Uterus (tissue), 2 donors: ENCODE data around the gene ZMYND8.

Source experiments
- POLR2A ChIP-seq, 2 donors: fragments of 450-650 bp; IDR thresholded peaks; one replicate each; pipeline ENCODE4 v1.6.1; 2016; ENCODE audit warnings: antibody characterized with exemption in 2 of 2, mild to moderate bottlenecking in 1 of 2, moderate library complexity in 1 of 2
- TF ChIP-seq, protein P1 (sequence below), 4 experiments: fragments of 200-600 bp in 2 of 4; fragments of 450-650 bp in 2 of 4; sonication (generic) in 2 of 4; IDR thresholded peaks; one replicate each; pipeline ENCODE4 v1.5.1; 2016 to 2019; ENCODE audit warnings: antibody characterized with exemption in 4 of 4, mild to moderate bottlenecking in 2 of 4, moderate library complexity in 1 of 4

DNA sequence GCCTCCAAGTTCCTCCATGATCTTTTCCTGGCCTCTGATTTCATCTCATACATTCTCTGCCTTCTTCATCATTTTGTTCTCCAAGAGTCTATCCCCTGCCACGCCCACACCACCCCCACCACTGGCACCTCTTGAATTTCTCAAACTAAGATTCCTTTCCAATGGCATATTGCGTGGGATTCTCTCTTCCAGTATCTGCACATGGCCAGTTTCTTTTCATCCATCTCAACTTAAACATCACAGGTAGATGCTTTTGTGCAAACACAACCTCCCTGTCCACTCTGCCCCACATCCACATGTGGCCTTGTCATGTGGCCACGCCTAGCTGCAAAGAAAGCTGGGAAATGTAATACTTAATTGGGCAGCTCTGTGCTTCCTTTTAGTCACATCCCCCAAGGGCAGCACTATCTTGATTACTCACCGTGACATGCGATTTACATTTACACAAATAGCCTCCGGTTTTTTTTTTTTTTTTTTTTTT, 33.4 kb upstream of the ZMYND8 start:
- TF ChIP-seq, protein P1, sequence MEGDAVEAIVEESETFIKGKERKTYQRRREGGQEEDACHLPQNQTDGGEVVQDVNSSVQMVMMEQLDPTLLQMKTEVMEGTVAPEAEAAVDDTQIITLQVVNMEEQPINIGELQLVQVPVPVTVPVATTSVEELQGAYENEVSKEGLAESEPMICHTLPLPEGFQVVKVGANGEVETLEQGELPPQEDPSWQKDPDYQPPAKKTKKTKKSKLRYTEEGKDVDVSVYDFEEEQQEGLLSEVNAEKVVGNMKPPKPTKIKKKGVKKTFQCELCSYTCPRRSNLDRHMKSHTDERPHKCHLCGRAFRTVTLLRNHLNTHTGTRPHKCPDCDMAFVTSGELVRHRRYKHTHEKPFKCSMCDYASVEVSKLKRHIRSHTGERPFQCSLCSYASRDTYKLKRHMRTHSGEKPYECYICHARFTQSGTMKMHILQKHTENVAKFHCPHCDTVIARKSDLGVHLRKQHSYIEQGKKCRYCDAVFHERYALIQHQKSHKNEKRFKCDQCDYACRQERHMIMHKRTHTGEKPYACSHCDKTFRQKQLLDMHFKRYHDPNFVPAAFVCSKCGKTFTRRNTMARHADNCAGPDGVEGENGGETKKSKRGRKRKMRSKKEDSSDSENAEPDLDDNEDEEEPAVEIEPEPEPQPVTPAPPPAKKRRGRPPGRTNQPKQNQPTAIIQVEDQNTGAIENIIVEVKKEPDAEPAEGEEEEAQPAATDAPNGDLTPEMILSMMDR (IDR thresholded peaks at IDR 0.05): no peak
- no peak for TF ChIP-seq POLR2A (IDR thresholded peaks at IDR 0.05)
